ENCODE results near the gene OPTC.

OPTC gene

DNA sequence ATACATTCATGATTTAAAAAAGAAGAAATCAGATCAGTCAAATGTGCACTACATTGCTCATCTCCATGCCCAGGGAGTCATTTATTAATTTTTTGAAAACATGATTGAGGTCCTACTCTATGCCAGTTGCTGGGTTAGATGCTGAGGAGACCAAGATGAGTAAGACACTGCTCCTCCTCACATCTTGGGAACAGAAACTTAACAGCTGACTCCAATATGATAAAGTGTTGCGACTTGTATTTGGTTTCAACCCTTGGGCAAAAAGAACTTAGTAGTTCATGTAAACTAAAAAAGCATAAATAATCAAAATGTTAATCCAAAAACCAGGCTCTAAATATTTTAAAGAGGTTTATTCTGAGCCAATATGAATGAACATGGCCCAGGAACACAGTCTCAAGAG lies 56.9 kb downstream of the OPTC start:
- H3K4me2 ChIP-seq, result no peak overlapping the region

DNA sequence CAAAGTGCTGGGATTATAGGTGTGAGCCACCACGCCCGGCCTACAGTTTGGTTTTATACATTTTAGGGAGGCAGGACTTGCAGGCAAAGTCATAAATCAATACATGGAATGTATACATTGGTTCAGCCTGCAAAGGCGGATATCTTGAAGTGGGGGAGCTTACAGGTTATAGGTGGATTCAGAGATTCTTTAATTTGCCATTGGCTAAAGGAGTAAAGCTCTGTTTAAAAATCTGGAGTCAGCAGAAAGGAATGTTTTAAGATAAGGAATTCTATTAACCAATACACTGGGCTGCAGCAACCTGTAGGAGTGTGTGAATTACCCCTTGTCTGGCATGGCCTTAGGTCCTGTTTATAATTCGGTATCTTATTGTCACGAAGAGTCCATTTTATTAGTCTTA lies 57.6 kb downstream of the OPTC start:
- H3K4me2 ChIP-seq, result no peak overlapping the region
- H3K36me3 ChIP-seq (ENCODE audit: insufficient read depth), result no peaks in the 10 kb centered on the region
- TF ChIP-seq, protein P1, sequence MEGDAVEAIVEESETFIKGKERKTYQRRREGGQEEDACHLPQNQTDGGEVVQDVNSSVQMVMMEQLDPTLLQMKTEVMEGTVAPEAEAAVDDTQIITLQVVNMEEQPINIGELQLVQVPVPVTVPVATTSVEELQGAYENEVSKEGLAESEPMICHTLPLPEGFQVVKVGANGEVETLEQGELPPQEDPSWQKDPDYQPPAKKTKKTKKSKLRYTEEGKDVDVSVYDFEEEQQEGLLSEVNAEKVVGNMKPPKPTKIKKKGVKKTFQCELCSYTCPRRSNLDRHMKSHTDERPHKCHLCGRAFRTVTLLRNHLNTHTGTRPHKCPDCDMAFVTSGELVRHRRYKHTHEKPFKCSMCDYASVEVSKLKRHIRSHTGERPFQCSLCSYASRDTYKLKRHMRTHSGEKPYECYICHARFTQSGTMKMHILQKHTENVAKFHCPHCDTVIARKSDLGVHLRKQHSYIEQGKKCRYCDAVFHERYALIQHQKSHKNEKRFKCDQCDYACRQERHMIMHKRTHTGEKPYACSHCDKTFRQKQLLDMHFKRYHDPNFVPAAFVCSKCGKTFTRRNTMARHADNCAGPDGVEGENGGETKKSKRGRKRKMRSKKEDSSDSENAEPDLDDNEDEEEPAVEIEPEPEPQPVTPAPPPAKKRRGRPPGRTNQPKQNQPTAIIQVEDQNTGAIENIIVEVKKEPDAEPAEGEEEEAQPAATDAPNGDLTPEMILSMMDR (conservative IDR thresholded peaks at IDR 0.05; ENCODE audit: low read depth, low read length), result no peak
- H3K27ac ChIP-seq, result no peak overlapping the region
- no peaks in the 10 kb centered on the region for H4K20me1 ChIP-seq (ENCODE audit: insufficient read depth)
- no peak overlapping the region for H3K4me3 ChIP-seq (IDR thresholded peaks at IDR 0.05; ENCODE audit: insufficient read depth, low read depth, low read length)
- no peak overlapping the region for H2AFZ ChIP-seq (ENCODE audit: low read depth)
- no peaks in the 10 kb centered on the region for H3K27me3 ChIP-seq (ENCODE audit: insufficient read depth, low read depth)
- no peaks in the 10 kb centered on the region for H3K79me2 ChIP-seq (ENCODE audit: insufficient read depth, low read depth)
- no peaks in the 10 kb centered on the region for H3K4me1 ChIP-seq (ENCODE audit: low read depth, poor library complexity, severe bottlenecking)
- H3K9ac ChIP-seq, result no peak overlapping the region

More for the DNA sequence above, 56.9 kb downstream of the OPTC start:
- Histone ChIP-seq H3K27me3 (ENCODE audit: insufficient read depth, low read depth) (no peaks in the 10 kb centered on the region), H3K27ac (no peak overlapping the region), H3K79me2 (ENCODE audit: insufficient read depth, low read depth) (no peaks in the 10 kb centered on the region), H3K4me3 (IDR thresholded peaks at IDR 0.05; ENCODE audit: insufficient read depth, low read depth, low read length) (no peak overlapping the region), H3K4me1 (ENCODE audit: low read depth, poor library complexity, severe bottlenecking) (no peaks in the 10 kb centered on the region), H2AFZ (ENCODE audit: low read depth) (no peak overlapping the region), H3K36me3 (ENCODE audit: insufficient read depth) (no peaks in the 10 kb centered on the region), H3K9ac (no peak overlapping the region), H4K20me1 (ENCODE audit: insufficient read depth) (no peaks in the 10 kb centered on the region)
- TF ChIP-seq, protein P1 (conservative IDR thresholded peaks at IDR 0.05; ENCODE audit: low read depth, low read length), result no peak

DNA sequence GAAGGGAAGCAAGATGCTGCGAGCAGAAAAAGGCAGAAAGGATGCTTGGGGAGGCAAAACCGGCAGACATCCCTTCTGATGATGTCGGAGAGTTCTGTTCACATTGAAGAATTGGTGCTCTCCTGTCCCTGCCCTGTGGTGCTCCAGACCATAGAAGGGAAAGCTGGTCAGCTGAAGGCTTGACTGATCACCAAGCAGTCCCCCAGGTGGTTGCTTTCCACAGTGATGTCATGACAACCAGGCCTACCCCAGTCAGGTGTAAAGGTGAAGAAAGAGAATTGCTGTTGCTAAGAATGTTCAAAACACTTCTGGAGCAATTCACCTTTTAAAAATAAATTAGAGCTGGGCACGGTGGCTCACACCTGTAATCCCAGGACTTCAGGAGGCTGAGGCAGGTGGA lies 59.5 kb downstream of the OPTC start:
- Histone ChIP-seq H3K36me3 (ENCODE audit: insufficient read depth) (no peaks in the 10 kb centered on the region), H3K4me1 (ENCODE audit: low read depth, poor library complexity, severe bottlenecking) (no peaks in the 10 kb centered on the region), H3K79me2 (ENCODE audit: insufficient read depth, low read depth) (no peaks in the 10 kb centered on the region), H3K4me2 (no peak overlapping the region), H3K9ac (no peak overlapping the region), H3K4me3 (IDR thresholded peaks at IDR 0.05; ENCODE audit: insufficient read depth, low read depth, low read length) (no peak overlapping the region), H2AFZ (ENCODE audit: low read depth) (no peak overlapping the region), H4K20me1 (ENCODE audit: insufficient read depth) (no peaks in the 10 kb centered on the region), H3K27ac (no peak overlapping the region), H3K27me3 (ENCODE audit: insufficient read depth, low read depth) (no peaks in the 10 kb centered on the region)
- TF ChIP-seq, protein P1 (conservative IDR thresholded peaks at IDR 0.05; ENCODE audit: low read depth, low read length), result no peak

DNA sequence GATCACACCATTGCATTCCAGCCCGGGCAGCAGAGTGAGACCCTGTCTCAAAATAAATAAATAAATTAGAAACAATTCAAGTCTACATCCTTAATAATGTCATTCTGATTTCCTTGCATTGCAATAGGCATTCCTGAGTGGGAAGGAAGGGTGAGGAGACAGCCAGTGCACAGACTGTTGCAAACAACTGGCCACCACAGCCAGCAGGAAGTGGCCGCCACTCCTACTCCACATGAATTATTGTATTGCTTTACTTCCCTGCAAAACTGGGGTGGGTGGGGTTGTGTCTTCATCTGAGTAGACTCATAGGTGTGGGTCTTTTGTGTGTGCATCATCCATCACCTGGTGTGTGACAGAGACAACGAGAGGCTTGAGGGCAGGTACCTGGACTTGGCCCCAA lies 60.1 kb downstream of the OPTC start:
- no peaks in the 10 kb centered on the region for H3K4me1 ChIP-seq (ENCODE audit: low read depth, poor library complexity, severe bottlenecking)
- H3K9ac ChIP-seq, result no peak overlapping the region
- no peak overlapping the region for H3K4me3 ChIP-seq (IDR thresholded peaks at IDR 0.05; ENCODE audit: insufficient read depth, low read depth, low read length)

More for the DNA sequence above, 60.1 kb downstream of the OPTC start:
- Histone ChIP-seq H3K27ac (no peak overlapping the region), H4K20me1 (ENCODE audit: insufficient read depth) (no peaks in the 10 kb centered on the region), H3K4me2 (no peak overlapping the region), H3K27me3 (ENCODE audit: insufficient read depth, low read depth) (no peaks in the 10 kb centered on the region), H3K36me3 (ENCODE audit: insufficient read depth) (no peaks in the 10 kb centered on the region), H3K79me2 (ENCODE audit: insufficient read depth, low read depth) (no peaks in the 10 kb centered on the region), H2AFZ (ENCODE audit: low read depth) (no peak overlapping the region)
- TF ChIP-seq, protein P1 (conservative IDR thresholded peaks at IDR 0.05; ENCODE audit: low read depth, low read length), result no peak

Data from KMS-11 (cell line).